Measurements from ENCODE around the gene CDH7.

The CDH7 gene

GRCh38 chr18:65755616-65756015 is 4.8 kb downstream of the CDH7 start:
- Histone ChIP-seq H3K79me2 (ENCODE audit: control insufficient read depth, low read length) (no peaks in the 10 kb centered on the region), H4K20me1 (ENCODE audit: control insufficient read depth, insufficient read depth, low read depth, low read length) (no peaks in the 10 kb centered on the region), H3K4me3 (ENCODE audit: low read length) (no peak overlapping the region), H3K4me1 (ENCODE audit: control insufficient read depth, low read length) (no peaks in the 10 kb centered on the region), H3K27me3 (ENCODE audit: control insufficient read depth, low read length) (no peaks in the 10 kb centered on the region), H3K9me3 (ENCODE audit: control insufficient read depth, insufficient read depth, low read length) (no peaks in the 10 kb centered on the region), H3F3A (ENCODE audit: control insufficient read depth, insufficient read depth) (no peaks in the 10 kb centered on the region), H3K4me2 (ENCODE audit: low read length) (no peak overlapping the region), H3K27ac (ENCODE audit: low read depth, low read length) (no peak overlapping the region), H3K36me3 (ENCODE audit: control insufficient read depth, low read length) (no peaks in the 10 kb centered on the region), H3K9me2 (replicated peaks; ENCODE audit: control insufficient read depth, low read length) (no peaks in the 10 kb centered on the region)
- TF ChIP-seq EZH2phosphoT487 (IDR thresholded peaks at IDR 0.05; ENCODE audit: borderline replicate concordance, low read length) (no peak), CTCF (IDR thresholded peaks at IDR 0.05; ENCODE audit: low read depth, low read length, poor library complexity, severe bottlenecking) (no peak)

GRCh38 chr18:65760457-65760856 is 9.6 kb downstream of the CDH7 start:
- no peak overlapping the region for H3K4me3 ChIP-seq (ENCODE audit: low read length)
- no peaks in the 10 kb centered on the region for H3K9me3 ChIP-seq (ENCODE audit: control insufficient read depth, insufficient read depth, low read length)
- H3F3A ChIP-seq (ENCODE audit: control insufficient read depth, insufficient read depth) = no peaks in the 10 kb centered on the region
- no peaks in the 10 kb centered on the region for H3K79me2 ChIP-seq (ENCODE audit: control insufficient read depth, low read length)
- H3K27me3 ChIP-seq (ENCODE audit: control insufficient read depth, low read length) = no peaks in the 10 kb centered on the region
- no peak for TF ChIP-seq CTCF (IDR thresholded peaks at IDR 0.05; ENCODE audit: low read depth, low read length, poor library complexity, severe bottlenecking)
- TF ChIP-seq EZH2phosphoT487 (IDR thresholded peaks at IDR 0.05; ENCODE audit: borderline replicate concordance, low read length) = no peak
- no peaks in the 10 kb centered on the region for H3K4me1 ChIP-seq (ENCODE audit: control insufficient read depth, low read length)
- no peaks in the 10 kb centered on the region for H3K36me3 ChIP-seq (ENCODE audit: control insufficient read depth, low read length)
- H4K20me1 ChIP-seq (ENCODE audit: control insufficient read depth, insufficient read depth, low read depth, low read length) = no peaks in the 10 kb centered on the region
- H3K27ac ChIP-seq (ENCODE audit: low read depth, low read length) = no peak overlapping the region
- H3K4me2 ChIP-seq (ENCODE audit: low read length) = no peak overlapping the region
- H3K9me2 ChIP-seq (replicated peaks; ENCODE audit: control insufficient read depth, low read length) = no peaks in the 10 kb centered on the region

- no peaks in the 10 kb centered on the region for H3K36me3 ChIP-seq (ENCODE audit: control insufficient read depth, low read length)
- H3K27me3 ChIP-seq (ENCODE audit: control insufficient read depth, low read length) = no peaks in the 10 kb centered on the region
- H3K79me2 ChIP-seq (ENCODE audit: control insufficient read depth, low read length) = no peaks in the 10 kb centered on the region
- TF ChIP-seq CTCF (IDR thresholded peaks at IDR 0.05; ENCODE audit: low read depth, low read length, poor library complexity, severe bottlenecking) (no peak), EZH2phosphoT487 (IDR thresholded peaks at IDR 0.05; ENCODE audit: borderline replicate concordance, low read length) (no peak)
- H3K4me1 ChIP-seq (ENCODE audit: control insufficient read depth, low read length) = no peaks in the 10 kb centered on the region
- H3K4me3 ChIP-seq (ENCODE audit: low read length) = no peak overlapping the region
- H3K9me2 ChIP-seq (replicated peaks; ENCODE audit: control insufficient read depth, low read length) = no peaks in the 10 kb centered on the region
- H3F3A ChIP-seq (ENCODE audit: control insufficient read depth, insufficient read depth) = no peaks in the 10 kb centered on the region
- no peaks in the 10 kb centered on the region for H4K20me1 ChIP-seq (ENCODE audit: control insufficient read depth, insufficient read depth, low read depth, low read length)
- H3K4me2 ChIP-seq (ENCODE audit: low read length) = no peak overlapping the region
- no peaks in the 10 kb centered on the region for H3K9me3 ChIP-seq (ENCODE audit: control insufficient read depth, insufficient read depth, low read length)
- H3K27ac ChIP-seq (ENCODE audit: low read depth, low read length) = no peak overlapping the region
These were observed 11.0 kb downstream of the CDH7 start for GRCh38 chr18:65761636-65762295.

Data from DOHH2 (cell line).